ENCODE data around the gene DGAT2.

The DGAT2 gene

GRCh38 chr11:75826461-75827230 is 58.1 kb downstream of the DGAT2 start:
- no peak for DNase-seq (ENCODE audit: low spot score)

GRCh38 chr11:75827562-75827961 is 59.0 kb downstream of the DGAT2 start:
- DNase-seq (ENCODE audit: low spot score): no peak

- DNase-seq (ENCODE audit: low spot score): no peak
Measured at GRCh38 chr11:75831915-75832502, 63.4 kb downstream of the DGAT2 start.

- no peak for DNase-seq (ENCODE audit: low spot score)
Measured at GRCh38 chr11:75834728-75835127, 66.2 kb downstream of the DGAT2 start.

GRCh38 chr11:75836417-75836816 is 67.8 kb downstream of the DGAT2 start:
- no peak for DNase-seq (ENCODE audit: low spot score)

GRCh38 chr11:75839851-75840250 is 71.3 kb downstream of the DGAT2 start:
- no peak for DNase-seq (ENCODE audit: low spot score)

GRCh38 chr11:75840522-75840921 is 71.9 kb downstream of the DGAT2 start:
- DNase-seq (ENCODE audit: low spot score): no peak

GRCh38 chr11:75841739-75842138 is 73.2 kb downstream of the DGAT2 start:
- no peak for DNase-seq (ENCODE audit: low spot score)

- DNase-seq (ENCODE audit: low spot score): no peak
Measured at GRCh38 chr11:75845324-75845723, 76.7 kb downstream of the DGAT2 start.

GRCh38 chr11:75849894-75850293 is 81.3 kb downstream of the DGAT2 start:
- DNase-seq (ENCODE audit: low spot score): no peak

- no peak for DNase-seq (ENCODE audit: low spot score)
Measured at GRCh38 chr11:75850787-75851186, 82.2 kb downstream of the DGAT2 start.
